Stimulated activated CD4-positive, alpha-beta T cell treated with anti-CD3 and anti-CD28 coated beads, Interleukin-4, amount 100 ng/mL, for 24 hours (primary cell): Measurements from ENCODE around the gene PER3.

Experiments
- DNase-seq: peaks from one replicate; pipeline ENCODE4 v3.0.0-alpha.2; 2020

The PER3 gene

DNA sequence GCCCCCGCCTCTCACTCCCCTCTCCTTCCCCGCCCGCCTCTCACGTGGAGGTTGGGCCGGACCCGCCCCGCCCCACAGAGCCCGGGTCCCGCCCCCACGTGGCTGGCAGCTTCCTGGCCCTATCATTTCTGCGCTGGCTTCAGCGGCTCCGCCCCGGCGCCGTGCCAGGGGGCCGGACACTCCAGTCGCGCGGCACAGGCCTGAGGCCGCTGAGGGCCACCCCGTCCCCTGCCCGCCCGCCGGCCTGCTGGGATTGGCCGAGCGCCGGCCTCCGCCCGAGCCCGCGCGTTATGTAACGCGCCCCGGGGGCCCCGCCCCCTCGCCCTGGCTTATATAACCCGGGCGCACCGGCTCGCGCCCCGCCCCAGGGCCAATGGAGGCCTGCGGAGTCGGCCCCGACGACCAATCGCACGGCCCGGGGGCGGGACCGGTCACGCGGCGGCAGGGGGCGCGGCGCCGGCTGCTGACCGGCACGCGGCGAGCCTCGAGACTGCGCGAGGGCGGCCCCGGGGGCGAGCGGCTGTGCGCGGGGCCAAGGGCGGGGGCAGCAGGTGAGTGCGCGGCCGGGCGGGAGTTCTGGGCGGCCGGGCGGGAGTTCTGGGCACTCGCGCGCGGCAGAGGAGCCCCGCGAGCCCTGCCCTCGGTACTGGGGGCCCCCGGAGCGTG, at the start of gene PER3:
Gene PER3 (plus strand): TSS at position 466 of the 666 bp plus-strand sequence. CDS start 587 bp downstream, outside the sequence.
- peak; percentile 90 for DNase-seq

GRCh38 chr1:7738044-7738443, 46.0 kb upstream of the PER3 start:
- no peak for DNase-seq

DNA sequence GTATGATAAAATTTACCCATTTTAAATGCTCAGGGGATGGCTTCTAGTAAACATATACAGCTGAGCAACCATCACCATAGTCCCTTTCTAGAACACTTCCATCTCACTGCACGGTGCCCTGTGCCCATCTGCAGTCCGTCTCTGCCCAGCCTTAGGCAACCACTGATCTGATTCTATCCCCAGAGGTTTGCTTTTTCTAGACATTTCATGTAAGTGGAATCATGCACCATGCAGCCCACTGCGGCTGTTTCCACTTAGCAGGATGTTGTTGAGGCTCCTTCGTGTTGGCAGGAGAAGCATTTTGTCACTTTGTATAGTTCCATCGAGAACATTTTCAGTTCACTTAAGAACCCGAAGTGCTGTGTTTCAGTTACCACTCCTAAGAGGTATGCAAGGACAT, 40.7 kb upstream of the PER3 start:
- DNase-seq, result no peak

DNA sequence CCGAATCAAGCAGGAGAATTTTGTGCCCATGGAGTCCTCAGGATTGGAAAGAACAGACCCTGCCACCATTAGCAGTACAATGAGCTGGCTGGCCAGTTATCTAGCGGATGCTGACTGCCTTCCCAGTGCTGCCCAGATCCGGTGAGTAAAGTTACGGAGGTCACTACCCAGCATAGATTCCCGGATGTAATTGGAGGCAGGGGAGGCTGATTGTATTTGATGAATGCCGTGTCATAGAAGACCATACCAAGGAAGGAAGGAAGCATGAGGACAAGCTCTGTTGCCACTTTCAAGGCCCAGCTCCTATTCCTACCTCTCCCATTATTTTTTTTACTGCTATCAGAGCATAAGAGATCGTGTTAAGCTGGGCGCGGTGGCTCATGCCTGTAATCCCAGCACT, 39.2 kb upstream of the PER3 start:
- DNase-seq, result no peak

GRCh38 chr1:7745783-7746182, 38.3 kb upstream of the PER3 start:
- no peak for DNase-seq

- DNase-seq, result no peak
Measured at GRCh38 chr1:7747605-7748004, 36.5 kb upstream of the PER3 start.

GRCh38 chr1:7749126-7749525, 35.0 kb upstream of the PER3 start:
- no peak for DNase-seq

DNA sequence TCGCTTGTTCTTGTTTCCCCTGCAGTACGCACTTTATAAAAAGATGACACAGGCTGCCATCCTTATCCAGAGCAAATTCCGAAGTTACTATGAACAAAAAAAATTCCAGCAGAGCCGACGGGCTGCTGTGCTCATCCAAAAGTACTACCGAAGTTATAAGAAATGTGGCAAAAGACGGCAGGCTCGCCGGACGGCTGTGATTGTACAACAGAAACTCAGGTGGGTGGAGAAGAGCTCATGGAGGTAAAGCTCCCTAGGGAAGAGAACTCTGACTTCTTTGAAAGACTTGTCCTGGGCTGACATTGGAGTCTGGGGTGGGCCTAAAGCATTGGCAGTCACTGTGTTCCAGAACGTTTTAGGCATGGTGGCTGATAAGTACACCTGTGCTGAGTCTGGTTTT, 32.9 kb upstream of the PER3 start:
- no peak for DNase-seq

DNA sequence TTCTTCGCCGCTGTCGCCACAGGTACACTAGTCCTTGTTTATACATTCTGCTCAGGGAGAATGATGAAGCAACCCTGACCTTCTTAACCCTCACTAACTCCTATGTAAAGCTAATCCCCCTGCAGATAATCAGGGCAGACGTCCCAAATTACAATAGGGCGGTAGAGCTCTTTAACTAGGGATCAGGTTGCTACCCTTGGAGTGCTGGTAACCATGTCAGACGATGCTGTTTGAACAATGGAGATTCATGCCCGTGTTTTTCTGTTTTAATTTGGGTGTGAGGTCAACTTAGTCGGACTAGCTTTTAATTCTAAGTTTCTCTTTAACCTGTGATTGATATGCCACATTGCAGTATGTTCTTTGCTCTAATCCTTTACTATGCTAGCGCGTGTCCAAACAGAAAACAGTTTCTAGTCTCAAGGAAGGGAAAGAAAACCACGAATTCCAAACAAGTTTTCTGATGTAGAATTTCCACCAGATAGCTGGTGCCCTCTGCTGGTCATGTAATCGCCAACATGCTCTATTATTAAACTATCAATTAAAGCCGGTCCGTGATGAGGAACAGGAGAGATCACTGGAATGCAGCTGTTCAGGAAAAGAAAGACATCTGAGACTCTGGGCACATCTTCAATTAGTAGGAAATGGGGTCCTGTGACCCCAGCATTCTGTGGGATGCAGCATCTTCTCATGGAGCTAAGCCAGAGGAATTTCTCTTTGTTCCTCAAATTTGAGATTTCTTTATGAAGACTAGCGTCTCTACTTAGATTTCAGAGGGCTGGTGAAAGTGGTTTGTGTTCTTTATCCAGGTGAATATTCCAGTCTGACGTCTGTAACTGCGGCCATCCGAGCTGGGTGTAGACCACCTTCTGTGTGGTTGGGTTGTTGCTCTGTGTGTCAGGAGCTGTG, 31.3 kb upstream of the PER3 start:
- peak; percentile 56 for DNase-seq

DNA sequence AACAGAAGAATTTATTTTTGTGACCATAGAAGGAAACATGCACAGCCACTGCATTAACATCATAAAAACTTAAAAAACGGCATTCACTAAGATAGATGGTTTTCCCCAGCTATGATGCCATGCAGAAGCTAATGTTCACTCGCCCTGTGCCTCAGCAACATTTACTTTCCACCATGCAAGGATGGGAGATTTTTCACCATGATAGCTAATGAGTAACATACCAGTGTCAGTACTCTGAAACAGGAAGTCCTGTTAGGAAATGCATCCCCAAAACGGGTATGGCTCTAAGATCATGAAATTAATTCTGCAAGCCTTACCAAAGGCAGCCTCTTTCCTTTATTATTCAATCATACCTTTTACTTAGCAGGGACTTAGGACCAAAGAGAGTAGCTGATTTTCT, 30.4 kb upstream of the PER3 start:
- DNase-seq, result no peak

- no peak for DNase-seq
Measured at GRCh38 chr1:7754234-7754633, 29.9 kb upstream of the PER3 start.

GRCh38 chr1:7755448-7755847, 28.6 kb upstream of the PER3 start:
- DNase-seq, result no peak

- no peak for DNase-seq
Measured at GRCh38 chr1:7760245-7760644, 23.8 kb upstream of the PER3 start.

- no peak for DNase-seq
Measured at GRCh38 chr1:7761103-7761502, 23.0 kb upstream of the PER3 start.

GRCh38 chr1:7767176-7767575, 16.9 kb upstream of the PER3 start:
- no peak for DNase-seq

GRCh38 chr1:7768583-7768982, 15.5 kb upstream of the PER3 start:
- no peak for DNase-seq

DNA sequence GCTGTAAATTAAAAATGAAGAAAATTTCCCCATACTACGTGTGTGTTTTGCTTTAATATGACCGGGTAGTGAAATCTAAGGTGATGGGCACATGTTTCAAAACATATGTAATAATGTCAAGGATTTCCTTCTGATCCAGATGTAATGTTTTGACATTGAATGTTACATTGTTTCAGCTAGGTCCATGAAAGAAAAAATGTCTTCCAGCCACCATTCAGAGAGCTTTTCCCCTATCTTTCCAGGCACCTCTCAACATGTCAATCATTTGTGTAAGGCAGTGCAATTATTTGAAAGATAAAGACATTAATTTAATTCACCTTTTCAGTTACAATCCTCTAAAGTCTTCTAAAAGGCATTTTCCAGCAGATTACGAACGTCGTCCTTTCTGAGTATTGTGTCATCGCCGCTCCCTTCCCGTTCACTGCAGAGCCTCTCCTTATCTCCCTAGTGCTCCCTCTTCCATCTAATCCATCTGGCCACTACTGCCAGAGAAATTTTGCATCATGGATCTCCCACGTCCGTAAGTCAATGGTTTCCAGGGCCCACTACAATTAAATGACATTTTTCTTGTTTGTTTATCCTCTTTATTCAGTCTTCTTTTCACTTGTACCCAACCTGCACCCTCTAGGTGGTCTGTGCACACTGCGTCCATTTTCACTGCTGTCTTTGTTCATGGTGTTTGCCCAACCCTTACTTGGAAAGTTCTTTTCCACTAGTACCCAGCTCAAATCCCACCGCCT, 14.2 kb upstream of the PER3 start:
- DNase-seq, result no peak

GRCh38 chr1:7770669-7770996, 13.5 kb upstream of the PER3 start:
- no peak for DNase-seq

DNA sequence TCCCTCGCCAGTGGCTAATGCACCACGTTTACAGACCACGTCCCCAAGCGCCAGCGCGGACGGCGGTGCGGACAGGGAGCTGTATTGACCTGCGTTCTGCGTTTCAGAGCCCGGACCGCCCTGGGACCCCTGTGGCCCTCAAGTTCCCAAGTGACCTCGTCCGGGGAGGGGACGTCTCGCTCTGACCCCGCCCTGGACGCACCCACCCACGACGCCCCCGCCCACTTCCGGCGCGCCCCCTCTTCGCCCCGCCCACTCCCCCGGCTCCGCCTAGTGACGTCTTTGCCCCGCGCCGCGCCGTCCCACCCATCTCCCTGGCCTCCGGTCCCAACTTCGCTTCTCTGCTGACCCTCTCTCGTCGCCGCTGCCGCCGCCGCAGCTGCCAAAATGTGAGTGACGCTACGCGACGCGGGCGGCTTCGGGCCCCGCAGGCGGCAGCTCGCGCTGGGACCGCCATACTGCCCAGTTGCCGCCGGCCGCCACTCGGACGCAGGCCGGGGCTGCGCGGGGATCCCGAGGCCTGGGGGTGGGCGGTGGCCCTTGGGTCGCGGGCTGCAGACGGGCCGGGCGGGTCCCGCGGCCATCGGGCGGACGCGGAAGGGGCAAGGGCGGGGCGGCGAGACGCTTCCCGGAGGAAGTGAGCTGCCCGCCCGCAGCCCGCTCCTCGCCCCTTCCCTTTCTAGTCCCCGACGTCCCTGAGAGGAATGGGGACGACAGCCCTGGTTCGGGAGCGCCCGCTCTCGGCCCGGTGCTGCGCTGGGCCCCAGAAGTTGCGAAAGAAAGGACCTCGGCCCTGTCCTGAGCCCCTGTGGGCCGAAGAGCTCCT, 12.9 kb upstream of the PER3 start, which contains the start of gene VAMP3:
Gene VAMP3 (plus strand): TSS at position 300 of the 826 bp plus-strand sequence. CDS start 88 bp downstream, at position 388.
- DNase-seq, result peak; percentile 88

GRCh38 chr1:7771823-7772299, 12.2 kb upstream of the PER3 start:
- DNase-seq, result no peak

GRCh38 chr1:7777591-7777990, 6.5 kb upstream of the PER3 start:
- DNase-seq, result no peak

DNA sequence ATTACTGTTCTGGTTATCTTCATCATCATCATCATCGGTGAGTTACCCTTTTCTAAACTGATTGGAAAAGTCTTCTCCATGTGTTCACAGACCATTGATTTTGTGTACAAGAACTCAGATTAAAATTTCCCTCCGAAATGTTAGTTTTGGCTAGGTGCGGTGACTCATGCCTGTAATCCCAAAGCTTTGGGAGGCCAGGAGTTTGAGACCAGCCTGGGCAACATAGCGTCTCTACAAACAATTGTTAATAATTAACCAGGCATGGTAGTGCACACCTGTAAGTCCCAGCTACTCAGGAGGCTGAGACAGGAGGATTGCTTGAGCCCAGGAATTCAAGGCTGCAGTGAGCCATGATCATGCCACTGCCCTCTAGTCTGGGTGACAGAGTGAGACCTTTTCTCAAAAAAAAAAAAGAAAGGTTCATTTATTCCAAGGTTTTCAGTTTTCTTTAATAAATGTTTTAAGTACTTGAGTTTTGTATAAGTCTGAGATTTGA, 5.9 kb upstream of the PER3 start:
- DNase-seq, result no peak
